Osteoblast (primary cell): Measurements from ENCODE around the gene KRT13. TPM values are rescaled to one million over a fixed set of nuclear protein-coding genes. Genes with fewer than 3 reads are reported as not detected.

Source experiments
- DNase-seq: peaks from one replicate; pipeline ENCODE4 v3.0.0; 2011; ENCODE audit warnings: low spot score, mixed read lengths; ENCODE audit not compliant: insufficient read length; ENCODE audit errors: missing footprints
- H2AFZ ChIP-seq: 2 replicates; pipeline ENCODE4 v1.6.0; 2011; ENCODE audit warnings: mild to moderate bottlenecking, low read length
- H3K27ac ChIP-seq: 2 replicates; pipeline ENCODE4 v1.5.1; 2011; ENCODE audit warnings: mild to moderate bottlenecking, low read depth, low read length, moderate library complexity
- H3K27me3 ChIP-seq: 2 replicates; pipeline ENCODE4 v1.6.0; 2012; ENCODE audit warnings: mild to moderate bottlenecking, control low read depth, inconsistent platforms, low read length, moderate library complexity; ENCODE audit not compliant: insufficient read depth
- H3K36me3 ChIP-seq: 2 replicates; pipeline ENCODE4 v1.5.1; 2011; ENCODE audit warnings: mild to moderate bottlenecking, low read length, control low read depth, moderate library complexity; ENCODE audit not compliant: insufficient read depth
- H3K4me1 ChIP-seq: 2 replicates; pipeline ENCODE4 v1.5.1; 2011; ENCODE audit warnings: mild to moderate bottlenecking, low read length, control low read depth, moderate library complexity; ENCODE audit not compliant: insufficient read depth
- H3K4me2 ChIP-seq: 2 replicates; pipeline ENCODE4 v1.6.0; 2011; ENCODE audit warnings: mild to moderate bottlenecking, low read length; ENCODE audit not compliant: insufficient read depth
- H3K4me3 ChIP-seq: fragments of 200-600 bp; sonication (generic); 3 replicates; pipeline ENCODE4 v1.5.1; 2012; ENCODE audit warnings: mild to moderate bottlenecking, low read length, inconsistent platforms; ENCODE audit not compliant: insufficient read depth
- H3K79me2 ChIP-seq: 2 replicates; pipeline ENCODE4 v1.6.0; 2012; ENCODE audit warnings: mild to moderate bottlenecking, low read length, control low read depth, inconsistent platforms; ENCODE audit not compliant: insufficient read depth
- H3K9me3 ChIP-seq: 2 replicates; pipeline ENCODE4 v1.5.1; 2011; ENCODE audit warnings: low read depth, low read length, control low read depth
- H4K20me1 ChIP-seq: 2 replicates; pipeline ENCODE4 v1.6.0; 2012; ENCODE audit warnings: mild to moderate bottlenecking, low read length, control low read depth; ENCODE audit not compliant: insufficient read depth
- CTCF ChIP-seq: IDR thresholded peaks from 2 replicates; pipeline ENCODE4 v1.5.1; 2011; ENCODE audit warnings: mild to moderate bottlenecking, low read depth, low read length, moderate library complexity; ENCODE audit errors: extremely low read depth
- total RNA-seq: library from RNA; depleted of rRNA; stranded (reverse); fragments of >200 nt; gene quantifications from 2 replicates; pipeline ENCODE4 v1.2.3, GENCODE V29; 2012

The KRT13 gene
- total RNA-seq, 1 donor = not detected

- Histone ChIP-seq H4K20me1 (no peaks in the 10 kb centered on the region), H3K4me2 (no peak overlapping the region), H3K27ac (no peak overlapping the region), H3K27me3 (no peaks in the 10 kb centered on the region), H3K79me2 (no peaks in the 10 kb centered on the region), H3K9me3 (no peaks in the 10 kb centered on the region), H2AFZ (no peak overlapping the region), H3K4me1 (peaks cover 29% of the 10 kb centered on the region), H3K4me3 (no peak overlapping the region), H3K36me3 (no peaks in the 10 kb centered on the region)
- DNase-seq = peak; percentile 3
- TF ChIP-seq CTCF = no peak
These were observed 26.6 kb upstream of the KRT13 start for GRCh38 chr17:41531993-41532392.

GRCh38 chr17:41530062-41531048 lies 24.9 kb upstream of the KRT13 start:
- H3K27ac ChIP-seq = peak overlapping the region; percentile 82
- DNase-seq = peak; percentile 99

GRCh38 chr17:41529491-41529915 lies 24.1 kb upstream of the KRT13 start:
- no peak for TF ChIP-seq CTCF
- peak overlapping the region; percentile 82 for H3K27ac ChIP-seq
- DNase-seq = peak; percentile 62
- no peaks in the 10 kb centered on the region for H3K27me3 ChIP-seq
- peak overlapping the region; percentile 37 for H3K4me2 ChIP-seq
- H3K36me3 ChIP-seq = no peaks in the 10 kb centered on the region
- H3K4me3 ChIP-seq = no peak overlapping the region
- no peaks in the 10 kb centered on the region for H4K20me1 ChIP-seq
- H3K79me2 ChIP-seq = no peaks in the 10 kb centered on the region
- no peaks in the 10 kb centered on the region for H3K9me3 ChIP-seq
- H3K4me1 ChIP-seq = peaks cover 33% of the 10 kb centered on the region
- no peak overlapping the region for H2AFZ ChIP-seq

More at GRCh38 chr17:41530062-41531048, 24.9 kb upstream of the KRT13 start:
- peak overlapping the region; percentile 5 for H3K4me3 ChIP-seq
- no peaks in the 10 kb centered on the region for H4K20me1 ChIP-seq
- H3K27me3 ChIP-seq = no peaks in the 10 kb centered on the region
- H3K36me3 ChIP-seq = no peaks in the 10 kb centered on the region
- H2AFZ ChIP-seq = peak overlapping the region; percentile 17
- H3K4me1 ChIP-seq = peaks cover 33% of the 10 kb centered on the region
- H3K9me3 ChIP-seq = no peaks in the 10 kb centered on the region
- TF ChIP-seq CTCF = no peak
- H3K4me2 ChIP-seq = peak overlapping the region; percentile 37
- H3K79me2 ChIP-seq = no peaks in the 10 kb centered on the region

- Histone ChIP-seq H3K4me2 (no peak overlapping the region), H4K20me1 (no peaks in the 10 kb centered on the region), H3K27ac (no peak overlapping the region), H3K4me3 (no peak overlapping the region), H3K4me1 (peaks cover 33% of the 10 kb centered on the region), H3K79me2 (no peaks in the 10 kb centered on the region), H2AFZ (no peak overlapping the region), H3K27me3 (no peaks in the 10 kb centered on the region), H3K9me3 (no peaks in the 10 kb centered on the region), H3K36me3 (no peaks in the 10 kb centered on the region)
- no peak for TF ChIP-seq CTCF
- DNase-seq = peak; percentile 73
These were observed 23.5 kb upstream of the KRT13 start for GRCh38 chr17:41528959-41529353.
